HG03571 (cell line): ENCODE measurements around the gene CNOT1.

ENCODE experiments used
- ATAC-seq: cut with Tn5 transposase; IDR thresholded peaks from one replicate; pipeline ENCODE4 v1.9.1; 2021; ENCODE audit not compliant: unreplicated experiment

CNOT1 gene

GRCh38 chr16:58488531-58488930 lies 141.1 kb downstream of the CNOT1 start:
- no peak for ATAC-seq

GRCh38 chr16:58487566-58488351 lies 141.9 kb downstream of the CNOT1 start:
- peak; percentile 57 for ATAC-seq

DNA sequence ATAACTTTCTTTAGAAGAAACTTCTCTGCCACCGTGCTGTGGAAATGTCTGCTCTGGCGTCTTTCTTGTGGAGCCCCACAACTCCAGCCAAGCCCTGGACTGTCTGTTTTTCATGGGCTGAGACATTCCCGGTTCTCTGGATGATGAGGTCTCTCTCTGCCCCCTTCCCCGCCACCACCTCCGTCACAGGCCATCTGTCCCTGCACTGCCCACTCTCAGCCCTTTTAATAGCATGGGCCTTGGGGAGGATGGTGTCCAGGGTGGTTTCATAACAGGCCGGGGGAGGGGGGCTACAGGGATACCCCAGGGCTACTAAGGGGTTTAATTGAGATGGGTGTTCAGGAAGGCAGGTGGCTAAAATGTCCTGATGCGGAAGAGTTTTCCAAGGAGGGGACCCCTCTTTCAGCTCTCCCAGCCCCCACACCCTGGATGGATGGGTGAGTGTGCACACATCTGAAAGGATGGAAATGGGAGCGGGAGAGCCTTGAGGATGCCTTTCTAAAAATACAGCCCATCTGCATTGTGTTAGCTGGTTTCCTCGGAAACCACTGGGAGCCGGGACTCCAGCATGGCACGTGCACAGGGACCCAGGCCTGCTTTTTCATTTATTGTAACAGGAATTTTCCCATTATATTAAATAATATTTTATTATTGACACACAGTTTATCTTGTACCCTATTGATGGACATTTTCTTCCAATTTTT lies 144.3 kb downstream of the CNOT1 start:
- ATAC-seq: no peak

- no peak for ATAC-seq
Measured at GRCh38 chr16:58481931-58482330, 147.7 kb downstream of the CNOT1 start.

GRCh38 chr16:58481226-58481869 lies 148.3 kb downstream of the CNOT1 start:
- ATAC-seq: no peak

DNA sequence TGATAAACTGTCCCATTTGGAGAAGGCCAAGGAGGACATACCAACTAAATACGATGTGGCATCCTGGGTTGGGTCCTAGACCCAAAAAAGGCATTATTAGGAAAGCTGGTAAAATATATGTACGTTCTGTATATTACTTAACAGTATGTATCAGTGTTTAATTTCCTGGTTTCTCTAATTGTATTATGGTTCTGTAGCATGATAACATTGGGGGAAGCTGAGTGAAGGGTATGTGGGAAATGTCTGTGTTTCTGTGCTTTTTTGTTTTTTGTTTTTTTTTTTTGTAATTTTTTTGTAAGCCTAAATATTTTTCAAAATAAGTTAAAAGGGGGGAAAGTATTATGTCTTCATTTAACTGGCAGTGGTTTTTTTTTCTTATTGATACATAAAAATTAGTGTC lies 151.2 kb downstream of the CNOT1 start:
- no peak for ATAC-seq

- ATAC-seq: no peak
Measured at GRCh38 chr16:58476791-58477190, 152.8 kb downstream of the CNOT1 start.

DNA sequence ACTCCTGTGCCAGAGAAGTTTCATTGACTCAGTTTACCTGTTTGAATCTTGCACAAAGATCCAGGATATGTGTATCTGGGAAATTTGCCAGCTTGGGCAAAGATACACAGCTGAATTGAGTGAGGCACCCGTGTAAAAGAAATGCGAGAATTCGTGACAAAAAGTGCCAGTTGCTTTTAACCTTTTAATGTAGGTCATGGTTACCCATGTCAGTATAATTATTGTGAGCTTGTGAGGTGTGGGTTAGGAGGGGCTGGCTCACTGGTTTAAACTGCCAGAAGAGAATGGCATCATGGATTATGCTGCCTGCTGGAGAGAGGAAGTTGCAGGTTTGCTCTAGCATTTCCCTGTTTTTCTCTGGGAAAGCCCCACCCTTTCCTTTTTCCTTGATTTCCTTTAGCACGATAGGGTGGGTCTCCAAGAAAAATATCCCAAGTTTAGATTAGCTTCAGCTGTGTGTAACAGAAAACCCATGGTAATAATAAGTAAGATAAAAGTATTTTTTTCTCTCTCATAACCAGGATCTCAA lies 154.5 kb downstream of the CNOT1 start:
- ATAC-seq: no peak

GRCh38 chr16:58474296-58474695 lies 155.3 kb downstream of the CNOT1 start:
- ATAC-seq: no peak

- ATAC-seq: no peak
Measured at GRCh38 chr16:58472827-58473226, 156.8 kb downstream of the CNOT1 start.

DNA sequence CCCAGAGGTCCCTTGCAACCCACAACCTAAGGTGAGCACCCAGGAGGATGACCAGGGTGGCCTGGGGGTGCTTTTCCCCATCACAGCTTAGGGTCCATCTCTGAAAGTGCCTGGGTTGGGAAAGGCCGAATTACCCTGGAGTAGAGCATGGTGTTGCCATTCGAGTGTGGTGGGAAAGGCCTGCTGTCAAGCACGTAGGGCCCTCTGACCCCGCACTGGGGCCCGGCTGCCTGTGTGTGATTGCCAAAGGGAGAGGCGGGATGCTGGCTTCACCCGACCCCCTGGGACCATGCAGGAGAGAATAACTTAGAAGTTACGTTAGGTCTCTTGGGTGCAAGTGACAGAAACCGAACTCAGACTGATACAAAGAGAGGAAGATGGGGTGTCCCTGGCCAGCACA lies 157.4 kb downstream of the CNOT1 start:
- ATAC-seq: no peak

DNA sequence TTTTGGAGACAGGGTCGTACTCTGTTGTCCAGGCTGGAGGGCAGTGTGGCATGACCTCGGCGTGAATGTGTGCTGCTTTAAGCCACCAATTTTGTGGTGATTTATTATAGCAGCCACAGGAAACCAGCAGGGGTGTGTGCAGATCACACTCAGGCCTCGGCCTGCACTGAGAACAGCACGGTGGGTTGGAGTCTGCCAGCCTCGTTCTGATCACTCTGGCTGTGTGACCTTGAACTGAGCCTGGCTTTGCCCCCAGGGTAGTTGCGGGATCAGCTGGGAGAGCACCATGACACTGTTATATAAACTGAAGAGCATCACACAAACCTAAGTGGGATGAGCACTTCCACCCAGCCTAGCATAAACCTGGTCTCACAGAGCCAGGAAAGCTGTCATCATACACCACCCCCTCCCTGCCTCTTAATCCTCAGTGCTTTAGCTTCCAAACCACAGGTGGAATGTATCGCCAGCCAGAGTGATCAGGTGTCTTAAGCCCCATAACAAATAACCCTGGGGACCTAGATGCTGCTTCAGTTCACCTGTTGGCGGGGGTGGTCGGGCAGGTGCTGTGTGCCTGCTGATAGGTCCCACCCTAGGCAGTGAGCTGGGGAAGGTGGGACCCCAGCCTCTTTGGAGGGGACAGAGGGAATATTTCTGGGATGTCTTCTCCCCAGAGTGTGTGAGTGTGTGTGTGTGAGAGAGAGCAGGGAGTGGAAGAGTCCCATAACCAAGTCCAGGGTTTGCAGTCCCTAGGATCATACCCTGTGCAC lies 158.2 kb downstream of the CNOT1 start:
- no peak for ATAC-seq
